ENCODE measurements around the gene BMP4.

The BMP4 gene

GRCh38 chr14:53968726-53969125, 12.1 kb upstream of the BMP4 start:
- DNase-seq (ENCODE audit: extremely low spot score) = no peak
- POLR2A ChIA-PET = no interaction called here
- TF ChIP-seq, protein P1, sequence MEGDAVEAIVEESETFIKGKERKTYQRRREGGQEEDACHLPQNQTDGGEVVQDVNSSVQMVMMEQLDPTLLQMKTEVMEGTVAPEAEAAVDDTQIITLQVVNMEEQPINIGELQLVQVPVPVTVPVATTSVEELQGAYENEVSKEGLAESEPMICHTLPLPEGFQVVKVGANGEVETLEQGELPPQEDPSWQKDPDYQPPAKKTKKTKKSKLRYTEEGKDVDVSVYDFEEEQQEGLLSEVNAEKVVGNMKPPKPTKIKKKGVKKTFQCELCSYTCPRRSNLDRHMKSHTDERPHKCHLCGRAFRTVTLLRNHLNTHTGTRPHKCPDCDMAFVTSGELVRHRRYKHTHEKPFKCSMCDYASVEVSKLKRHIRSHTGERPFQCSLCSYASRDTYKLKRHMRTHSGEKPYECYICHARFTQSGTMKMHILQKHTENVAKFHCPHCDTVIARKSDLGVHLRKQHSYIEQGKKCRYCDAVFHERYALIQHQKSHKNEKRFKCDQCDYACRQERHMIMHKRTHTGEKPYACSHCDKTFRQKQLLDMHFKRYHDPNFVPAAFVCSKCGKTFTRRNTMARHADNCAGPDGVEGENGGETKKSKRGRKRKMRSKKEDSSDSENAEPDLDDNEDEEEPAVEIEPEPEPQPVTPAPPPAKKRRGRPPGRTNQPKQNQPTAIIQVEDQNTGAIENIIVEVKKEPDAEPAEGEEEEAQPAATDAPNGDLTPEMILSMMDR (IDR thresholded peaks at IDR 0.05; ENCODE audit: control extremely low read depth, extremely low read depth, low read depth, missing control alignments) = no peak
- CTCF ChIA-PET = interaction anchor here (2.0 to 4.5 kb wide), 2 partner anchors 11 kb away, joined by 7 to 28 read pairs; partner anchors contain the start of gene BMP4

GRCh38 chr14:53967606-53968005, 11.0 kb upstream of the BMP4 start:
- ChIA-PET POLR2A (no interaction called here), CTCF (interaction anchor here (2.4 kb wide), 1 partner anchor 10 kb away, joined by 9 read pairs; the partner anchor contains the start of gene BMP4)
- TF ChIP-seq, protein P1 (IDR thresholded peaks at IDR 0.05; ENCODE audit: control extremely low read depth, extremely low read depth, low read depth, missing control alignments) = no peak
- no peak for DNase-seq (ENCODE audit: extremely low spot score)

GRCh38 chr14:53964249-53964648, 7.6 kb upstream of the BMP4 start:
- CTCF ChIA-PET = interaction anchor here (1.1 kb wide), 1 partner anchor 345 kb away, joined by 3 read pairs; no protein-coding TSS in a partner anchor
- DNase-seq (ENCODE audit: extremely low spot score) = no peak
- TF ChIP-seq, protein P1 (IDR thresholded peaks at IDR 0.05; ENCODE audit: control extremely low read depth, extremely low read depth, low read depth, missing control alignments) = no peak
- POLR2A ChIA-PET = no interaction called here

GRCh38 chr14:53963320-53964227, 6.9 kb upstream of the BMP4 start:
- POLR2A ChIA-PET = no interaction called here
- TF ChIP-seq, protein P1 (IDR thresholded peaks at IDR 0.05; ENCODE audit: control extremely low read depth, extremely low read depth, low read depth, missing control alignments) = no peak
- DNase-seq (ENCODE audit: extremely low spot score) = no peak
- CTCF ChIA-PET = interaction anchor here (0.7 to 1.4 kb wide), 5 partner anchors 10 to 366 kb away, joined by 3 read pairs; no protein-coding TSS in a partner anchor

DNA sequence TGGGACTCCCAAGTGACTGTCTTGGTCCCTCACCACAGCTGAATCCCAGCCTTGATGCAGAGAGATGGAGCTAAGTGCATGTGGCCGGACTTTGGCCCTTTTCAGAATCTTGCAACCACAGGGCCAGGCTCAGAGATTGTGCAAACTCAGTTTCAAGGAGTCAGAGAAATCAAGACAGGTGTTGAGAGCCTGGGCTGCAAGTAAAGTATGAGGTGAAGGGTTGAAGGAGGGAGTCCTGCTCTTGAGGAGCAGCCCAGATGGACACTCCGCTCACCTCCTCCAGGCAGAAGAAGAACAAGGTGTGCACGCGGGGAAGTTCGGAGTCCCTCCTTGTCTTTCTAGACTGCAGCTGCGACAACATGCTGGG, 6.3 kb upstream of the BMP4 start:
- ChIA-PET POLR2A (no interaction called here), CTCF (interaction anchor here (0.7 to 1.4 kb wide), 5 partner anchors 11 to 367 kb away, joined by 3 read pairs; no protein-coding TSS in a partner anchor)
- no peak for DNase-seq (ENCODE audit: extremely low spot score)
- TF ChIP-seq, protein P1 (IDR thresholded peaks at IDR 0.05; ENCODE audit: control extremely low read depth, extremely low read depth, low read depth, missing control alignments) = no peak

GRCh38 chr14:53958628-53959027, 2.0 kb upstream of the BMP4 start:
- CTCF ChIA-PET = interaction anchor here (1.4 to 6.7 kb wide), 4 partner anchors 12 to 25 kb away, joined by 3 to 28 read pairs (median 4); no protein-coding TSS in a partner anchor
- DNase-seq (ENCODE audit: extremely low spot score) = no peak

More at GRCh38 chr14:53958628-53959027, 2.0 kb upstream of the BMP4 start:
- POLR2A ChIA-PET = no interaction called here
- TF ChIP-seq, protein P1 (IDR thresholded peaks at IDR 0.05; ENCODE audit: control extremely low read depth, extremely low read depth, low read depth, missing control alignments) = no peak
